ENCODE data around the gene LRRN1.

- TF ChIP-seq, protein P1, sequence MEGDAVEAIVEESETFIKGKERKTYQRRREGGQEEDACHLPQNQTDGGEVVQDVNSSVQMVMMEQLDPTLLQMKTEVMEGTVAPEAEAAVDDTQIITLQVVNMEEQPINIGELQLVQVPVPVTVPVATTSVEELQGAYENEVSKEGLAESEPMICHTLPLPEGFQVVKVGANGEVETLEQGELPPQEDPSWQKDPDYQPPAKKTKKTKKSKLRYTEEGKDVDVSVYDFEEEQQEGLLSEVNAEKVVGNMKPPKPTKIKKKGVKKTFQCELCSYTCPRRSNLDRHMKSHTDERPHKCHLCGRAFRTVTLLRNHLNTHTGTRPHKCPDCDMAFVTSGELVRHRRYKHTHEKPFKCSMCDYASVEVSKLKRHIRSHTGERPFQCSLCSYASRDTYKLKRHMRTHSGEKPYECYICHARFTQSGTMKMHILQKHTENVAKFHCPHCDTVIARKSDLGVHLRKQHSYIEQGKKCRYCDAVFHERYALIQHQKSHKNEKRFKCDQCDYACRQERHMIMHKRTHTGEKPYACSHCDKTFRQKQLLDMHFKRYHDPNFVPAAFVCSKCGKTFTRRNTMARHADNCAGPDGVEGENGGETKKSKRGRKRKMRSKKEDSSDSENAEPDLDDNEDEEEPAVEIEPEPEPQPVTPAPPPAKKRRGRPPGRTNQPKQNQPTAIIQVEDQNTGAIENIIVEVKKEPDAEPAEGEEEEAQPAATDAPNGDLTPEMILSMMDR (conservative IDR thresholded peaks at IDR 0.05 in 1 of 2, IDR thresholded peaks at IDR 0.05 in 1 of 2; ENCODE audit: extremely low read depth in 1 of 2, insufficient read depth in 1 of 2, low read depth in 1 of 2, low read length in 2 of 2): no peak
- TF ChIP-seq EZH2 (IDR thresholded peaks at IDR 0.05; ENCODE audit: borderline replicate concordance, low read length): no peak
Measured at GRCh38 chr3:3862534-3862933, 63.3 kb downstream of the LRRN1 start.
